Right cardiac atrium (tissue), 5 donors: ENCODE data around the gene PALLD. TPM values are rescaled to one million over a fixed set of nuclear protein-coding genes. Genes with fewer than 3 reads are reported as not detected.

Experiments
- ATAC-seq, 2 donors: fragments of 200-7000 bp; cut with Tn5 transposase; one replicate each; pipeline versions ENCODE4 v1.8.0 to v1.9.1; 2020; ENCODE audit warnings: moderate library complexity in 2 of 2, mild to moderate bottlenecking in 1 of 2
- DNase-seq, 3 donors: peaks; one replicate each; pipeline ENCODE4 v3.0.0-alpha.2; 2020
- H3K27ac ChIP-seq: one replicate; pipeline ENCODE4 v1.5.1; 2013; ENCODE audit warnings: mild to moderate bottlenecking, low read length, control low read depth, moderate library complexity
- H3K27me3 ChIP-seq: one replicate; pipeline ENCODE4 v1.6.1; 2013; ENCODE audit not compliant: control insufficient read depth, insufficient read depth
- H3K4me1 ChIP-seq: one replicate; pipeline ENCODE4 v1.6.1; 2013; ENCODE audit warnings: low read length; ENCODE audit not compliant: control insufficient read depth, insufficient read depth
- H3K4me3 ChIP-seq: one replicate; pipeline ENCODE4 v1.5.1; 2013; ENCODE audit warnings: low read length, control low read depth
- H3K9me3 ChIP-seq: one replicate; pipeline ENCODE4 v1.6.1; 2013; ENCODE audit warnings: low read length; ENCODE audit not compliant: control insufficient read depth
- WGBS: extraction: QIAGEN DNeasy Blood & Tissue Kit; methylation state at CpG from one replicate; pipeline ENCODE4 v1.1.7; 2013; 5-methylcytosine and 5-hydroxymethylcytosine counted together
- intact Hi-C, 4 donors: fragments of 100-400 bp; cut with DNase I; formaldehyde crosslinking; loops; one replicate each; pipeline versions ENCODE4 v1.11.0 to v1.14.0; 2022 to 2023
- polyA plus RNA-seq: library from polyadenylated mRNA; stranded (reverse); fragments of 200-250 nt; gene quantifications from one replicate; pipeline ENCODE4 v1.2.3, GENCODE V29; 2013
- total RNA-seq, 4 donors: library from RNA; stranded (reverse); fragmentation: NEBNext Ultra II Directional; extraction: Animal tissue kit (Norgen Biotek cat#: 25700); gene quantifications; one replicate each; pipeline ENCODE4 v1.2.1, GENCODE V29; 2021
- donor health status: healthy with polysubstance abuse.
- donor health status: DM: no; HTN: yes; CAD: no.
- donor health status: DM: no; HTN: no; CAD: no.
- donor health status: DM: no; HTN: yes; CAD: no; lungs with severe emphysema.
- donor health status: DM: yes; HTN: yes; CAD: no.

Gene PALLD
- total and polyA plus RNA-seq, 5 donors: 233 to 1,069 (median 717) TPM

GRCh38 chr4:168893807-168894206, 397.0 kb downstream of the PALLD start:
- intact Hi-C loops: no loop called here
- H3K9me3 ChIP-seq: no peaks in the 10 kb centered on the region
- DNase-seq: no peak
- no peak overlapping the region for H3K27ac ChIP-seq
- no peak overlapping the region for H3K4me3 ChIP-seq
- no peak for ATAC-seq
- no peaks in the 10 kb centered on the region for H3K27me3 ChIP-seq
- H3K4me1 ChIP-seq: peaks cover under 1% of the 10 kb centered on the region
- WGBS: 84% methylated on average over 3 of the region's 3 CpGs

DNA sequence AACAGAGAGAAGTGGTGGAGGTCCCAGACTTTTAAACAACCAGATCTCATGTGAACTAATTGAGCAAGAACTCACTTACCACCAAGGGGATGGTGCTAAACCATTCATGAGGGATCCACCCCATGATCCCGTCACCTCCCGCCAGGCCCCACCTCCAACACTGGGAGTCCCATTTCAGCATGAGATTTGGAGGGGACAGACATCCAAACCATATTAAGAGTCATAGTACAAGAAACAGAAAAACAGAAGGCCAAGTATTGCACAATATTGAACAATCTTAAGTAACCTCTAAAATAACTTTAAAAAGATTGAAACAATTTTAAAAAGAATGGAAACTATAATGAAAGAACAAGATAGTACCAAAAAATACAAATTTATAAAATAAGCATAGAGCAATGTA, 403.2 kb downstream of the PALLD start:
- 78% methylated on average over 2 of the region's 2 CpGs for WGBS
- Histone ChIP-seq H3K27me3 (no peaks in the 10 kb centered on the region), H3K4me1 (no peaks in the 10 kb centered on the region), H3K27ac (peak overlapping the region; percentile 70), H3K4me3 (no peak overlapping the region), H3K9me3 (no peaks in the 10 kb centered on the region)
- intact Hi-C loops: no loop called here
- DNase-seq (peak; percentile 71 to 84 (median 73)), ATAC-seq (peak; percentile 67 to 70)

DNA sequence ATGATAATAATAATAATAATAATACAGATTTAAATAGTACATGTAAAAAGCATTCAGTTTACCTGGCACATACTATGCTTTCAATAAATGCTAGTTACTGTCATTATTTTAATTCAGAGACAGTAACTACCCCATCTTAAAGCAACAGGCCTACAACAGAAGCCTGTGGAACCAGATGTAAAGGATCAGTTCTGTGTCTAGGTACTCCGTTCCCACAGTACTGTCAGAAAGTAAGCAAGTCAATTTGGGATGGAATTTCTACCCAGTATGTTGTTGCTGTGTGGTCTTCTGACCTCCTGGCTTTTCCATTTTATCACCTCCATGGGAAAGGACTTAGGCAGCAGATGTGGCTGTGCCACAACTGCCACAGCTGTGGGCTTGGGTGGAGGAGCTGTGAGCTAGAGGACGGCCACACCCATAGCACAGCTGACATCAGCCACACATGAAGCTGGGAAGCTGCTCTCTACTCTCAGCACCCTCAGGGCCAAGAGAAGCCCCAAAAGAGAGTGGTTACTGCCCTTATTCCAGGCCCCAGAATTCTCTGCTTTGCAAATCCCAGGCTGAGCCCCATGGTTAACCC, 410.4 kb downstream of the PALLD start:
- H3K4me1 ChIP-seq: peaks cover 6% of the 10 kb centered on the region
- intact Hi-C loops: no loop called here

DNA sequence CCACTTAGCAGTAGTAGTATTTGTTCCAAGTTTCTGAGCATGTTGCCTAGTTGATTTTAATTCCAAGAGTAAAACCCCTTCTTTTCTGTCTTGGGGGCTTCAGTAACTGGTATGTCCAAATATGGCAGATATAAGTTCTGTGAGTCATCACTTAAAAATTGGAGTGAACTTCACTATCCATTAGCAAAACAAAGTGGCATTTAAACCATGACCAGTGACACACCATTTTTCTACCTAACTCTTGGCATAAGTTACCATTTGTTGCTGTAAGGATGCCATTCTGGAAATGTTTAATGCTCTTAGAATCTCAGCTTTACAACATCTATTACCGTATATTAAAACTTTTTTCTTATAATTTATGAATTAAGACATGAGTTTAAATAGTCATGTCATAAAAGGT, 411.2 kb downstream of the PALLD start:
- no peak overlapping the region for H3K4me3 ChIP-seq
- no peaks in the 10 kb centered on the region for H3K27me3 ChIP-seq
- peaks cover 6% of the 10 kb centered on the region for H3K4me1 ChIP-seq
- H3K27ac ChIP-seq: no peak overlapping the region
- no peak for DNase-seq
- intact Hi-C loops: no loop called here
- ATAC-seq: no peak
- 83% methylated on average over 1 of the region's 1 CpG for WGBS
- H3K9me3 ChIP-seq: no peaks in the 10 kb centered on the region

More for the DNA sequence above, 410.4 kb downstream of the PALLD start:
- no peaks in the 10 kb centered on the region for H3K9me3 ChIP-seq
- peak overlapping the region; percentile 81 for H3K27ac ChIP-seq
- H3K4me3 ChIP-seq: no peak overlapping the region
- 77% methylated on average over 2 of the region's 2 CpGs for WGBS
- DNase-seq (peak in 1 of 3 donors; percentile 68), ATAC-seq (peak; percentile 55 to 69)
- no peaks in the 10 kb centered on the region for H3K27me3 ChIP-seq

- Histone ChIP-seq H3K4me3 (no peak overlapping the region), H3K27ac (no peak overlapping the region), H3K27me3 (no peaks in the 10 kb centered on the region), H3K4me1 (peaks cover 6% of the 10 kb centered on the region), H3K9me3 (no peaks in the 10 kb centered on the region)
- WGBS: 16% methylated on average over 3 of the region's 3 CpGs
- ATAC-seq: peak in 1 of 2 donors; percentile 13
- intact Hi-C loops: no loop called here
- no peak for DNase-seq
Observed at GRCh38 chr4:168908851-168909273, 412.0 kb downstream of the PALLD start.

DNA sequence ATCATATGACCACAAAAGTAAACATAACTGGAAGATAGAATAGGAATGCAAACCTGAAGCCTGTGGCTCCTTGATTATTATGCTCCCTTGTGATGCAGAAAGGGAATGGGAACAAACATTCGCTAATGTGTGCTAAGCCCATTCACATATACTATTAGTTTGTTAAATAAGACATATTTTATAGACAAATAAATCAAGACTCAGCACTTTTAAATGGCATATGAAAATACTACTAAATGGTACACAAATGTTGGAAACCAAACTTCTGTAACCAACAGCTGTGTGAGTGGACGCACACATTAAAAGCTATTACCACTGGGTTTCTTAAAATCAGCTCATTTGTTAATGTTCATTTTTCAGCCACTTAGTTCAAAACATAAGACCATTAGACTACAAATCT, 417.2 kb downstream of the PALLD start:
- DNase-seq: no peak
- no peak for ATAC-seq
- Histone ChIP-seq H3K4me1 (no peaks in the 10 kb centered on the region), H3K27ac (no peak overlapping the region), H3K9me3 (no peaks in the 10 kb centered on the region), H3K4me3 (no peak overlapping the region), H3K27me3 (no peaks in the 10 kb centered on the region)
- intact Hi-C loops: loop anchor here in 3 of 4 donors (5.0 to 10.0 kb wide), 4 partner anchors 69 to 329 kb away; no protein-coding TSS in a partner anchor
- WGBS: 94% methylated on average over 2 of the region's 2 CpGs

- ATAC-seq (no peak), DNase-seq (no peak)
- Histone ChIP-seq H3K27me3 (no peaks in the 10 kb centered on the region), H3K9me3 (no peaks in the 10 kb centered on the region), H3K4me3 (no peak overlapping the region), H3K4me1 (no peaks in the 10 kb centered on the region), H3K27ac (no peak overlapping the region)
- 72% methylated on average over 8 of the region's 8 CpGs for WGBS
- intact Hi-C loops: loop anchor here (5.0 to 10.0 kb wide), 5 partner anchors 72 to 332 kb away; no protein-coding TSS in a partner anchor
Observed at GRCh38 chr4:168917138-168917779, 420.4 kb downstream of the PALLD start.

DNA sequence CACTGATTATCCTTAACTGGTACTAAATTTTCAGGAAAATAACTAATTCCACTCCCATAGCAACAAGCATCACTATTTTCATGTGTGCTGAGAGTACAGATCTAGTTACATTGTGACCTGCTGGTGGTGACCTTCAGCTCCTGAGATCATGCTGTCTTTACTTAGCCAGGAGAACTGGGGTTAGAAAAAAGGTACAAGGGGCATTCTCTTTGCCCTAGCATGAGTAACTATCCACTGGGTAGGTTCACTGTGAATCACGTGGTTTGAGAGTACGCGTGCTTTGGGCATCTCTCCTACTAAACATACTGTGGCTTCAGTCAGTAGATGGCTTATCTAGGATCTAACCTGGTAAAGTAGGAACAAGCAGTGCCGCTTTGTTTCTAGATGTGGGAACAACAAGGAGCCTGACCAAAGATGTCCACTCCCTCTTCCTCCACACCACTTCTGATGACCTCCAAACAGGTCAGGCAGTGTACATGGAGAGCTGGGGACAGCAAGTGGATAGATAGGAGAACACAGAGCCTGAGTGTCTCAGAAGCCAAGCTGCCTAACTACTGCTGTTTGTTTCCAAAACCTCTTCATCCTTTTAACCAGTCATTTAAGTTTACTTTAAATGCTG, 423.0 kb downstream of the PALLD start:
- Histone ChIP-seq H3K27ac (peak overlapping the region; percentile 19), H3K4me1 (no peaks in the 10 kb centered on the region)

GRCh38 chr4:168920441-168921065, 423.7 kb downstream of the PALLD start:
- WGBS: 82% methylated on average over 6 of the region's 6 CpGs
- H3K27ac ChIP-seq: peak overlapping the region; percentile 19
- H3K4me3 ChIP-seq: no peak overlapping the region
- DNase-seq: no peak
- H3K4me1 ChIP-seq: no peaks in the 10 kb centered on the region
- intact Hi-C loops: loop anchor here in 3 of 4 donors (5.0 to 10.0 kb wide), 4 partner anchors 336 to 567 kb away; no protein-coding TSS in a partner anchor
- no peaks in the 10 kb centered on the region for H3K9me3 ChIP-seq
- ATAC-seq: no peak
- H3K27me3 ChIP-seq: no peaks in the 10 kb centered on the region

More for the DNA sequence above, 423.0 kb downstream of the PALLD start:
- ATAC-seq (peak; percentile 52 to 66), DNase-seq (no peak)
- intact Hi-C loops: loop anchor here (5.0 to 10.0 kb wide), 8 partner anchors 75 to 567 kb away; no protein-coding TSS in a partner anchor
- Histone ChIP-seq H3K27me3 (no peaks in the 10 kb centered on the region), H3K9me3 (no peaks in the 10 kb centered on the region), H3K4me3 (no peak overlapping the region)
- 65% methylated on average over 4 of the region's 4 CpGs for WGBS

DNA sequence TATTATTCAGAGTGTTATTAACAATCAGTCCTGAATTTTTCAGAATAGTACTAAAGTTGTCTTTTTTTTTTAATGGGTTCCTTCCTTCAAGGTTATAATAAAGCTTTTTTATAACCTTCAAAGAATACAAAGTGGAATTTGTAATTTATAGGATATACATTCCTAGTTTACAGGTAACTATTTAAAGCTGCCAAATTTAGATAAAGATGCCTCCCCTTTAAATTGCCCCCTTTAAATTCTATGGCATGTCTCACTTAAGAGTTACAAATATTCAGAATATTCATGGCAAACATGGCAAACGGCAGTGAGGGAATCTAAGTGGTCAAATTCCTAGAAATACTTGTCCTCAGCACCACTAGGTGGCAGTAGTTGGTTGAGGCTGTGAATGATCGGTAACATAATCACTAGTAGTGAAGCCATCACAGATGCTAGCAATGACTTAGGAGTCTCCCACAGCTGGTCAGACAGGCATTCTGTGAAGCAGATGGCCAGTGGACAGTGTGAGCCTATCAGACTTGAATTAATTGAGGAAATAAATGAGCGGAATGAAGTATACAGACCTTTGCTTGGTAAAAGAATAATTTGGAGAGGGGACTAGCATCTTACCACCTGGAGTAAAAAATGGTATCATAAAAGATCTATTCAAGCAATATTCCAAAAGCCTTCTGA, 426.8 kb downstream of the PALLD start:
- Histone ChIP-seq H3K27me3 (no peaks in the 10 kb centered on the region), H3K9me3 (no peaks in the 10 kb centered on the region), H3K27ac (no peak overlapping the region), H3K4me3 (no peak overlapping the region), H3K4me1 (no peaks in the 10 kb centered on the region)
- intact Hi-C loops: loop anchor here in 3 of 4 donors (5.0 to 10.0 kb wide), 4 partner anchors 339 to 564 kb away; no protein-coding TSS in a partner anchor
- peak in 1 of 3 donors; percentile 32 for DNase-seq
- WGBS: 12% methylated on average over 3 of the region's 3 CpGs
- peak; percentile 48 to 65 for ATAC-seq
